HPDE6-E6E7 (cell line): ENCODE measurements around the gene VAPB.

Experiments
- DNase-seq: peaks from one replicate; pipeline ENCODE4 v3.0.0; 2011; ENCODE audit warnings: missing footprints; ENCODE audit errors: extremely low spot score

VAPB gene

GRCh38 chr20:58481481-58482021, 92.5 kb downstream of the VAPB start:
- DNase-seq: peak; percentile 68

- no peak for DNase-seq
These were observed 93.4 kb downstream of the VAPB start for GRCh38 chr20:58482416-58482815.

DNA sequence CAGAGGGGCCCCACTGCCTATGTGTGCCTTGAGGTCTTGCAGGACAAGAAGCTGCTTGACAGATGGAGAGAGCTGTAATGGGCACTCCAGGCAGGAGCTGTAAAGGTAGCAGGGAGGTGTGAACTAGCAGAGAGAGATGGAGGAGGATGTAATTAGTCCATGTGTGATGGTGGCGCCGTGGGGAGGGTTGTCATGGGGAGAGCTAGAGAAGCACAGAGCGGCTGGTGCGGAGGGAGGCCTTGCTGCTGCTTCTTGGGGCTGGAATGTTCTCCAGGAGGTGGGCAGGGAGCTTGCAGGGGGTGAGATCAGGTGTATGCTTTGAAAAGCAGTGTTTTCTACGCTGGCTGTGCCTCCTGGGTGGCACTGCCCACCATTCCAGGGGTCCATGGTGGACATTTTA, 94.0 kb downstream of the VAPB start:
- no peak for DNase-seq

DNA sequence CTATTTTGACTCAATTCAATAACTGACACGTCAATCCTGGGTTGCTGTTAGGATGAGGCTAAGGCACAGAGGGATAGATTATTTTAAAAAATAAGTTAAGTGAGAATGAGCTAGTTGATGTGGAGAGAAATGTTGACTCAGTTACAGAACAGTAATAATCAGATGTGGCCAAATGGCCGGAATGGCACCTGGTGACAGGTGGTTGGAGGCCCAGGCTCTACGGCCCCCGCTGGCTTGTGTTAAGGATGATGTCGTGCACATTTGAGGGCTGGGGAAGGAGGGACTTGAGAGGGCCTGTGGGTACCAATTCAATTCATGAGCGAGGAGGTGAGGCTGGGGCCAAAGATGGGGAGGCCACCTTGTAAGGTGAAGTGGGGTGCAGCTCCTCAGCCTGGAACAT, 94.4 kb downstream of the VAPB start:
- DNase-seq: no peak

GRCh38 chr20:58485393-58485792, 96.4 kb downstream of the VAPB start:
- no peak for DNase-seq

- DNase-seq: no peak
These were observed 97.2 kb downstream of the VAPB start for GRCh38 chr20:58486207-58486606.

- DNase-seq: no peak
These were observed 103.2 kb downstream of the VAPB start for GRCh38 chr20:58492074-58492718.

DNA sequence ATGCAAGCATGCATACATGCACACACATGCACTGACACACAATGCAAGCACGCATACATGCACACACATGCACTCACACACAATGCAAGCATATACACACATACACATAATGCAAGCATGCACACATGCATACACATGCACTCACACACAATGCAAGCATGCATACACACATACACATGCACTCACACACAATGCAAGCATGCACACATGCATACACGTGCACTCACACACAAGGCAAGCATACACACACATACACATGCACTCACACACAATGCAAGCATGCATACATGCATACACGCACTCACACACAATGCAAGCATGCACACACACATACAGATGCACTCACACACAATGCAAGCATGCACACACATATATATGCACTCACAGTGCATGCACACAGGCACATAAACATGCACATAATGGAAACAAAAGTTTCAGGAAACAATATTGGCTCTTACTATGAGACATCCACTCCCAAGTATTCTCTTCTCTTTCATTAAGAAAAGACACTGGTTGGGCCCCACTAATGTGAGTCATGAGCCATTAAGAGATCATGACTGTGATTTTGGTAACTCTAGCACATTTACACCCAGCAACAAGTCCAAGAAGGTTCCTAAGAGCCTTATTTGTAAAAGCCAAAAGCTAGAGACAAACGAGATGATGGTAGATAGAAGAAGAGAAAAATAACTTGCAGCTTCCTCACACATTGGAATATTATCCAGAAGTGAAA, 103.9 kb downstream of the VAPB start:
- DNase-seq: no peak

DNA sequence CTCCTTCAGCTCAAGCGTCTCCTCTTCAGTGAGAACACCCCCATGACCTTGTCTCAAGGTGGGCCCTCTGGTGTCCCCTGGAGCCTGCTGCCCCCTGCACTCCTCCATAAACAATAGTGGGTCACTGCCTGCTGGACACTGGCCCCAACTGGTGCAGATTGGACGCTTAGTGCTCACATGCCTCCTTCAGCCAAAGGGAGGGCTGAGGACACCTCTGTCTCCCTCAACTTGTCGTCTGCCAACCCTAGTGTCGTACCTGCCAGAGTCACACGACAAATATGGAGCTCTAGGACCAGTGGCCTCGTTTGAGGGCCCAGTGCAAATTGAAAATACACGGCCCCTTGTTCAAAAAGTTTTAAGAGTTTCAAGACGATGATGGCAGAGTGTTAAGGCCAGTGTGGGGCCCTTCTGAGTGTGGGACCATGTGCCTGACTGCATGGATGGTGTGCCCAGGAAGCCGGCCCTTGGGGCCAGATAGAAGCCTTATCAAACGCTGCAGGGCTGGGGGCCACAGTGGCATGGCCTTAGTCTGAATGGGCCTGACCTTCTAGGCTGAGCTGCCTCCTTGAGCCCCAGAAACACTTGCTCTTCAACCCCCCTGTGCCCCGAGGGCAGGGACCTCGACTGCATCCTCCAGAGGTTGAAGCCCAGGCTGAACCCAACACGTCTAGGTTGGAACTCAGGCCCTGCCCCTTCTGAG, 106.0 kb downstream of the VAPB start:
- no peak for DNase-seq

GRCh38 chr20:58495623-58496428, 106.8 kb downstream of the VAPB start:
- DNase-seq: no peak

DNA sequence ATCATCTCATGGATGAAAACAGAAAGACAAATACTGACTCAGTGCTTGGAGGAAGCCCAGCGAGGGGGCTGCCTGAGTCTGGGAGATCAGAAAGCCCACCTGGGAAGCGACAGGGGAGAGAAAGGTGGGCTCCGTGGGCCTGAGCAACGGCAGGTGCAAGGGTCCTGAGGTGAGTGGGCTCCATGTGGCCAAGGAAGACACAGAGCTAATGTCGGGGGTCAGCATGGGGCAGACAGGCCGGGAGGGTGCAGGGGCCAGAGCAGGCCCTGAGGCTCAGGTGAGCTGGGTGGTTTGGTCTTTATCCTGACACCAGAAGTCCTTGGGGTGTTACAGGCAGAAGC, 107.4 kb downstream of the VAPB start:
- no peak for DNase-seq

DNA sequence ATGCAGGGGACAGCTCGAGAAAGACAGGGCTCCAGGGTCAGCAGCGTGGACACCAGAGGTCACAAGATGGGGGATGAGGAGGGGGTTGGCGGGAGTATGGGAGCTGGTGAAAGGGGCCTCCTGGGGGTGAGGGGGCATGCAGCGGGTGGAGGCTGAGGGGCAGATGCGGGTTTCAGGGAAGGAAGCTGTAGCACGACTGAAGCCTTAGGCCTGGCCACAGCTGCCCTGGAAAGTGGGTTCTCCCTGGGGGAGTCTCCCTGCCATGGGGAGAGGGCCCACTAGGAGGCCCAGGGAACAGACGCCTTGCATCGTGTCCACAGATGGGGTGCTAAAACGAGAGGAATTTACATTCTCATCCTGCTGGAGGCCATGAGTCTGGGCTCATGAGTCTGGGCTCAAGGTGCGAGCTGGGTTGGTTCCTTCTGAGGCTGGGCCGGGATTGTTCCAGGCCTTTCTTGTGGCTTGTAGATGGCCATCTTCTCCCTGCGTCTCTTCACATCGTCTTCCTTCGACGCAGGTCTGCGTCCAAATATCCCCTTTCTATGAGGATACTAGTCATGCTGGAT, 108.1 kb downstream of the VAPB start:
- no peak for DNase-seq

DNA sequence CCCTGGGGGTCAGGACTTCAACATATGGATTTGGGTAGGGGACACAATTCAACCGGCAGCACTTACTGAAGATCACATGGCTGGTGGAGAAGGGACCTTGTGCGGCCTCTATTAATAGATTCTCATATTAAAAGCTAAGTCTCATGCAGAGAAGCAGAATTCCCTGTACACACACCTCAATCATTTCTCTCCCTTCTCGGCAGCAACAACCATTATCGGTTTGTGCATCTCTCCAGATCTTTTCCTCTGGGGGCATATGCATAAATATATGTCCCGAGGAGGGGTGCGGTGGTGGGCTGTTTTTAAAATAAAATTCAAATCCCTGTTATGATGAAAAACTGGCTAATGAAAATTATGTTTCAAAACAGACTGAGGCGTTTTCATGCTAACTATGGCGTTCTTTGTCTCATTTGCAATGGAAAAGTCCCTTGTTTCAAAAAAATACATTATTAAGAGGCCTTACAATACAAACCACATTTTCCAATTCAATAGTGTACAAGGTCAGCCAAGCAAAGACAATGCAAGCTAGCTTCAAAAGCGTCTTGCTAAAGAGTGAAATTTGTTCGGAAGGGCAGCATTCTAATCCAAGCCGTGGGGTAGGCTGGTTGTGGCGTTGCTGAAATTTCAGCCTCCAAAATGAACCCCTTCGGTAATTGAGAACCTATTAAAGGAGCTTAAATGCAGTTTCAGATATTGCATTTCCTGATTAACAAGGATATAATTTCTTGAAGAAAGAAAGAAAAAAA, 108.9 kb downstream of the VAPB start:
- DNase-seq: no peak

DNA sequence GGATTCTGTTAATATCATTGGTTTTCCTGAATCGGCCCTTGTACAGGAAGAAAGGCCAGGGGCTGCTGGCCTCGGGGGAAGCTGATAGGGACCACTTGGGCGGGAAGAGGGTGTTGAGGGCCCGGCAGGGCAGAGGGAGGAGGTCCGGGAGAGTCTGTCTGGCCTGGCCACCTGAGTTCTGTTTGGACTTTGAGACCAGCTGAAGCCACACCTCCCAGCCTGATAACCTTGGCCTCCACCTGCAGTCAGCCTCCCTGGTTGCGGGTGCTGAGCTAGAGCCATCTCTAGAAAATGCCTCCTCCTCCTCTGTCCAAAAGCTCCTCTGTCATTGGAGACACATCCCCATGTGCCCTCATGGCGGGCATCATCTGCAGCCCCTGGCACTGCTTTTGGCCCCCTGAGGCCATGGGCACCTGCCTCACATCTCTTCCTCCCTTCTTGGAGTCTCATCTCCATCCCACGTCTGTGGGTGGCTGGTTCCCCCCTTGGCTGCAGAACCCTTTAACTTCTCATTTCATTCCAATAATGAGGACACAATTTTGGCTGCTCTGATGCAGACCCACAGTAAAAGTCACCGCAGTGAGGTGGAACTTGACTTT, 109.5 kb downstream of the VAPB start:
- DNase-seq: no peak

GRCh38 chr20:58500256-58500655, 111.2 kb downstream of the VAPB start:
- no peak for DNase-seq
